OCI-LY7 (cell line): Measurements from ENCODE around the gene ZGRF1. TPM values are rescaled to one million over a fixed set of nuclear protein-coding genes. Genes with fewer than 3 reads are reported as not detected.

ENCODE experiments used
- BruUV-seq: library from RNA; stranded (reverse); fragments of 400-500 nt; replicated peaks from 2 replicates; lab custom pipeline; 2021; lab: Mats Ljungman, UMichigan
- CTCF ChIA-PET: fragments of 300-600 bp; sonication (Branson Sonifier 250); formaldehyde crosslinking; loops from one replicate; lab custom pipeline; 2022; ENCODE audit warnings: antibody characterized with exemption; ENCODE audit not compliant: unreplicated experiment; lab: Charles Lee
- POLR2A ChIA-PET: fragments of 300-600 bp; sonication (Branson Sonifier 250); formaldehyde crosslinking; loops from one replicate; lab custom pipeline; 2022; ENCODE audit warnings: antibody characterized with exemption; lab: Charles Lee
- DNase-seq: peaks from one replicate; pipeline ENCODE4 v3.0.0-alpha.2; 2015; ENCODE audit warnings: low spot score
- H2AFZ ChIP-seq: fragments of 200-600 bp; sonication (generic), shearing (Covaris generic); 2 replicates; pipeline ENCODE4 v1.6.1; 2014; ENCODE audit warnings: mild to moderate bottlenecking, antibody characterized with exemption, low read length, moderate library complexity
- H3K27ac ChIP-seq: fragments of 200-600 bp; sonication (generic); 2 replicates; pipeline ENCODE4 v1.5.1; 2014; ENCODE audit warnings: mixed run types, low read depth, mild to moderate bottlenecking, moderate library complexity, low read length, inconsistent platforms; ENCODE audit not compliant: poor library complexity, severe bottlenecking
- H3K36me3 ChIP-seq: fragments of 200-600 bp; sonication (generic); 2 replicates; pipeline ENCODE4 v1.6.1; 2014; ENCODE audit warnings: mild to moderate bottlenecking, antibody characterized with exemption, low read length, moderate library complexity, mixed read lengths; ENCODE audit not compliant: insufficient read depth
- H3K4me1 ChIP-seq: fragments of 200-600 bp; sonication (generic); 2 replicates; pipeline ENCODE4 v1.5.1; 2014; ENCODE audit warnings: mild to moderate bottlenecking, low read length; ENCODE audit not compliant: insufficient read depth, poor library complexity, severe bottlenecking
- H3K4me2 ChIP-seq: fragments of 200-600 bp; sonication (generic); 2 replicates; pipeline ENCODE4 v1.6.1; 2014; ENCODE audit warnings: mild to moderate bottlenecking, low read length
- H3K4me3 ChIP-seq: fragments of 200-600 bp; sonication (generic); 2 replicates; pipeline ENCODE4 v1.5.1; 2014; ENCODE audit warnings: mild to moderate bottlenecking, low read depth, low read length; ENCODE audit not compliant: poor library complexity, severe bottlenecking
- H3K79me2 ChIP-seq: fragments of 200-600 bp; sonication (generic); 2 replicates; pipeline ENCODE4 v1.6.1; 2016; ENCODE audit warnings: low read depth, mild to moderate bottlenecking, low read length, moderate library complexity, mixed read lengths; ENCODE audit not compliant: insufficient read depth
- H3K9me2 ChIP-seq: fragments of 200-600 bp; sonication (generic); 2 replicates; pipeline ENCODE4 v1.6.1; 2016; ENCODE audit warnings: mild to moderate bottlenecking, low read length, mixed read lengths; ENCODE audit not compliant: insufficient read depth
- H3K9me3 ChIP-seq: fragments of 200-600 bp; sonication (generic); 2 replicates; pipeline ENCODE4 v1.6.1; 2014; ENCODE audit warnings: mild to moderate bottlenecking, mixed run types, low read length, mixed read lengths
- H4K20me1 ChIP-seq: fragments of 200-600 bp; sonication (generic); 2 replicates; pipeline ENCODE4 v1.6.1; 2014; ENCODE audit warnings: mild to moderate bottlenecking, antibody characterized with exemption, low read length, moderate library complexity, mixed read lengths; ENCODE audit not compliant: insufficient read depth
- EZH2phosphoT487 ChIP-seq: fragments of 200-600 bp; sonication (generic); IDR thresholded peaks from 2 replicates; pipeline ENCODE4 v1.6.1; 2018; ENCODE audit warnings: low read depth, borderline replicate concordance, mild to moderate bottlenecking, mixed run types, antibody characterized with exemption, low read length, moderate library complexity, mixed read lengths
- intact Hi-C: fragments of 100-400 bp; cut with micrococcal nuclease; formaldehyde crosslinking; loops from one replicate; pipeline ENCODE4 v1.10.0; 2022; ENCODE audit not compliant: unreplicated experiment
- total RNA-seq, 2 experiments: library from RNA; depleted of rRNA in 1 of 2; stranded (reverse); fragments of >200 nt in 1 of 2; shearing (Covaris generic) in 1 of 2; gene quantifications; 2 replicates each; pipeline ENCODE4 v1.2.3, GENCODE V29; 2014 to 2022
- TF ChIP-seq, protein P1 (sequence below): fragments of 200-600 bp; sonication (generic); conservative IDR thresholded peaks from 2 replicates; pipeline ENCODE4 v1.5.1; 2014; ENCODE audit warnings: mild to moderate bottlenecking, antibody characterized with exemption, low read length, moderate library complexity, mixed read lengths

ZGRF1 gene
- total RNA-seq, 2 experiments from 2014 or later: 54.4 to 68.1 TPM

DNA sequence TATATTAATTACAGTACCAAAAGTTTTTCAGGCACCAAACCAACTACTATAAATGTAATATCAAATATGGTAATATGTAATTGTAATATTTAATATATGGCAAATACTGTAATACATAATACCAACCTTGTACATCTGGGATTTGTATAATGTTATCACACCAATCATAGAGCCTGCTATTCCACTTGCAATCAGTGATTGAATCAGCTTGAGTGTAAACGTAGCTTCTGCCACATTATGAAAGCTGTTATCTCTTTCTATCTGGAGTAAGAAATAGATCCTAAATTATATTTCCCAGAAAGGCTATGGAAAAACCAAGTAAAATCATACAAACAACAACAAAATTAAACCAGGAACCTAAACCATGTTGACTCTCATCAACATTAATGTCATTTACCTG lies 96.0 kb downstream of the ZGRF1 start:
- Histone ChIP-seq H3K27ac (no peak overlapping the region), H2AFZ (no peak overlapping the region), H4K20me1 (no peaks in the 10 kb centered on the region), H3K4me2 (no peak overlapping the region), H3K79me2 (no peaks in the 10 kb centered on the region), H3K4me3 (no peak overlapping the region), H3K4me1 (no peaks in the 10 kb centered on the region), H3K9me2 (no peaks in the 10 kb centered on the region), H3K36me3 (peaks cover 30% of the 10 kb centered on the region; the same call in 1 of the 2 replicates), H3K9me3 (no peaks in the 10 kb centered on the region)
- no TSS peak for BruUV-seq
- ChIA-PET POLR2A (interaction anchor here (0.9 to 1.1 kb wide), 3 partner anchors 9 to 20 kb away, joined by 3 to 4 read pairs (median 4); no protein-coding TSS in a partner anchor), CTCF (no interaction called here)
- DNase-seq: no peak
- TF ChIP-seq, protein P1, sequence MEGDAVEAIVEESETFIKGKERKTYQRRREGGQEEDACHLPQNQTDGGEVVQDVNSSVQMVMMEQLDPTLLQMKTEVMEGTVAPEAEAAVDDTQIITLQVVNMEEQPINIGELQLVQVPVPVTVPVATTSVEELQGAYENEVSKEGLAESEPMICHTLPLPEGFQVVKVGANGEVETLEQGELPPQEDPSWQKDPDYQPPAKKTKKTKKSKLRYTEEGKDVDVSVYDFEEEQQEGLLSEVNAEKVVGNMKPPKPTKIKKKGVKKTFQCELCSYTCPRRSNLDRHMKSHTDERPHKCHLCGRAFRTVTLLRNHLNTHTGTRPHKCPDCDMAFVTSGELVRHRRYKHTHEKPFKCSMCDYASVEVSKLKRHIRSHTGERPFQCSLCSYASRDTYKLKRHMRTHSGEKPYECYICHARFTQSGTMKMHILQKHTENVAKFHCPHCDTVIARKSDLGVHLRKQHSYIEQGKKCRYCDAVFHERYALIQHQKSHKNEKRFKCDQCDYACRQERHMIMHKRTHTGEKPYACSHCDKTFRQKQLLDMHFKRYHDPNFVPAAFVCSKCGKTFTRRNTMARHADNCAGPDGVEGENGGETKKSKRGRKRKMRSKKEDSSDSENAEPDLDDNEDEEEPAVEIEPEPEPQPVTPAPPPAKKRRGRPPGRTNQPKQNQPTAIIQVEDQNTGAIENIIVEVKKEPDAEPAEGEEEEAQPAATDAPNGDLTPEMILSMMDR: no peak
- TF ChIP-seq EZH2phosphoT487: no peak
- intact Hi-C loops: no loop called here

DNA sequence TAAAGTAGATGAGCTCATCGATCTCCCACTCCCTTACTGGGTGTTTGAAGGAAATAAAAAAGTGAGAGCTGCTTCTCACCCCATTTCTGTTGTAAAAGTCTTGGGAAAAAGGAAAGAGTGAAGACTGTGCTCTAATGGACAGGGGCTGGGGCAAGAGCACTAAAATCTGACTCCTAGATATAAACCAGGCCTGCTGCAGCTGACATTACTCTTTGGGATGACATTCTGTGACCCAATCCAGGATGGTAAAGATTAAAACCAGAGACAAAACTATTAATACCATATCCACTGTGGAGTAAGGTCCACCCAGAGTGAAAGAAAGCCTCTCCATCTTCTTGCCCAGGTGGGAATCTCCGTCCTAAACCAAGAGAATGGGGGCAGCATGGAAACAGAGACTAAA lies 100.6 kb downstream of the ZGRF1 start:
- no TSS peak for BruUV-seq
- no peaks in the 10 kb centered on the region for H3K9me3 ChIP-seq
- no peaks in the 10 kb centered on the region for H3K9me2 ChIP-seq
- H3K27ac ChIP-seq: no peak overlapping the region
- no peak overlapping the region for H3K4me2 ChIP-seq
- intact Hi-C loops: no loop called here
- H2AFZ ChIP-seq: no peak overlapping the region
- H3K4me1 ChIP-seq: no peaks in the 10 kb centered on the region
- peaks cover 19% of the 10 kb centered on the region; the same call in 1 of the 2 replicates for H3K36me3 ChIP-seq
- DNase-seq: no peak
- H3K4me3 ChIP-seq: no peak overlapping the region
- H3K79me2 ChIP-seq: no peaks in the 10 kb centered on the region
- ChIA-PET CTCF (no interaction called here), POLR2A (interaction anchor here (0.5 to 0.6 kb wide), 3 partner anchors 25 to 240 kb away, joined by 3 to 6 read pairs (median 4); no protein-coding TSS in a partner anchor)
- TF ChIP-seq, protein P1: no peak
- no peak for TF ChIP-seq EZH2phosphoT487
- no peaks in the 10 kb centered on the region for H4K20me1 ChIP-seq

DNA sequence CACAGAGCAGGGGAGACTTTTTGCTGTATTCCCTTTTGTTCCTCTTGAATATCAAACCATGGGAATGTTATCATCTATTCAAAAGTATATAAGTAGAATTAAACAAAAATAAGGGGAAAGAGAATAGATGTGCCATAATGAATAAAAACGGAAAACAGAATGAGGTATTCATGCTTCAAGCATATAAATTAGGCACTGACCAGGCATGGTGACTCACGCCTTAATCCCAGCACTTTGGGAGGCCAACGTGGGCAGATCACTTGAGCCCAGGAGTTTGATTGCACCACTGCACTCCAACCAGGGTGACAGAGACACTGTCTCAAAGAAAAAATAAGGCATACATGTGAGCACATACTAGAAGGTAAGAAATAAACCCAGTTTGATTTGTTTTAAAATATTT lies 104.4 kb downstream of the ZGRF1 start:
- Histone ChIP-seq H3K4me1 (no peaks in the 10 kb centered on the region), H3K9me2 (no peaks in the 10 kb centered on the region), H3K79me2 (no peaks in the 10 kb centered on the region), H3K9me3 (no peaks in the 10 kb centered on the region), H3K4me3 (no peak overlapping the region), H3K27ac (no peak overlapping the region), H3K4me2 (no peak overlapping the region), H4K20me1 (no peaks in the 10 kb centered on the region), H2AFZ (no peak overlapping the region), H3K36me3 (no peaks in the 10 kb centered on the region)
- BruUV-seq: no TSS peak
- DNase-seq: no peak
- no peak for TF ChIP-seq EZH2phosphoT487
- TF ChIP-seq, protein P1: no peak
- ChIA-PET POLR2A (no interaction called here), CTCF (no interaction called here)
- intact Hi-C loops: no loop called here
